Subcutaneous adipose tissue (tissue), 4 donors: ENCODE results near the gene PRRT4. TPM values are rescaled to one million over a fixed set of nuclear protein-coding genes. Genes with fewer than 3 reads are reported as not detected.

ENCODE experiments used
- CTCF ChIP-seq: fragments of 450-650 bp; IDR thresholded peaks from one replicate; pipeline ENCODE4 v1.5.1; 2016; ENCODE audit warnings: low read depth, mild to moderate bottlenecking, control low read depth, antibody characterized with exemption, moderate library complexity
- total RNA-seq, 4 donors: library from RNA; depleted of rRNA; stranded (reverse); fragments of >200 nt; gene quantifications; one replicate each; pipeline ENCODE4 v1.1.0, GENCODE V29; 2016

The PRRT4 gene
- total RNA-seq = 10 to 100 TPM in 1 of 4 donors, 1 to 10 TPM in 2, under 1 TPM in 1; 0.65 to 24.7 (median 2.9) TPM

GRCh38 chr7:128361411-128362379, at the start of gene PRRT4:
Gene PRRT4, minus strand, starts transcription at chr7:128361690.
- TF ChIP-seq CTCF = no peak

GRCh38 chr7:128410451-128410753, 48.9 kb upstream of the PRRT4 start:
- TF ChIP-seq CTCF = no peak

GRCh38 chr7:128409596-128410450, 48.3 kb upstream of the PRRT4 start, which contains the start of gene IMPDH1:
Gene IMPDH1, minus strand, starts transcription at chr7:128409982. Its CDS starts 81 bp downstream, at chr7:128409901.
- TF ChIP-seq CTCF = no peak

GRCh38 chr7:128408709-128409595, 47.5 kb upstream of the PRRT4 start:
- TF ChIP-seq CTCF = no peak

- no peak for TF ChIP-seq CTCF
Observed at GRCh38 chr7:128407751-128408708, 46.5 kb upstream of the PRRT4 start.

GRCh38 chr7:128407233-128407589, 45.7 kb upstream of the PRRT4 start:
- TF ChIP-seq CTCF = no peak
